HG03103 (cell line): ENCODE measurements around the gene DCLK3.

Experiments used
- ATAC-seq: cut with Tn5 transposase; IDR thresholded peaks from one replicate; pipeline ENCODE4 v1.9.1; 2021; ENCODE audit warnings: low read depth; ENCODE audit not compliant: unreplicated experiment

DCLK3 gene

DNA sequence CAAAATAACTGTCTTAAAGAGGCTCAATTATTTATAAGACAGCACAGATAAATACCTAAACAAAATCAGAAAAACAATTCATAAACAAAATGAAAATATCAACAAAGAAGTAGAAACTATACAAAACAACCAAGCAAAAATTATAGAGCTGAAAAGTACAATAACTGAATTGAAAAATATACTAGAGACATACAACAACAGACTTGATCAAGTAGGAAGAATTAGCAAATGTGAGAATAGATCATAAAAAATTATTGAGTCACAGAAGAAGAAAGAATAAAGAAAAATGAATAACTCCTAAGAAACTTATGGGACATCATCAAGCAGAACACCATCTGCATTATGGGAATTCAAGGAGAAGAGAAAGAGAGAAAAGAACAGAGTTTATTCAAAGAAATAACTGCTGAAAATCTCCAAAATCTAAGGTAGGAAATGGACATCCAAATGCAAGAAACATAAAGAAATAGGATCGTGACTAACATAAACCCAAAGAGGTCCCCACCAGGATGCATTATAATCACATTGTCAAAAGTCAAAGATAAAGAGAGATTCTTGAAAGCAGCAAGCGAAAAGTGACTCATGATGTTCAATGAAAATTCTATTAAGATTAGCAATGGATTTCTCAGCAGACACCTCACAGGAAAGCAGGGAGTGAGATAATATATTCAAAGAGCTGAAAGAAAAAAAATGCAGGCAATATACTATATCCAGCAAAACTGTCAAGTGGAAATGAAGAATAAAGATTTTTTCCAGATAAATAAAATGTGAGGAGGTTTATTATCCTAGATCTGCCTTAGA is 85.9 kb downstream of the DCLK3 start:
- ATAC-seq, result no peak

DNA sequence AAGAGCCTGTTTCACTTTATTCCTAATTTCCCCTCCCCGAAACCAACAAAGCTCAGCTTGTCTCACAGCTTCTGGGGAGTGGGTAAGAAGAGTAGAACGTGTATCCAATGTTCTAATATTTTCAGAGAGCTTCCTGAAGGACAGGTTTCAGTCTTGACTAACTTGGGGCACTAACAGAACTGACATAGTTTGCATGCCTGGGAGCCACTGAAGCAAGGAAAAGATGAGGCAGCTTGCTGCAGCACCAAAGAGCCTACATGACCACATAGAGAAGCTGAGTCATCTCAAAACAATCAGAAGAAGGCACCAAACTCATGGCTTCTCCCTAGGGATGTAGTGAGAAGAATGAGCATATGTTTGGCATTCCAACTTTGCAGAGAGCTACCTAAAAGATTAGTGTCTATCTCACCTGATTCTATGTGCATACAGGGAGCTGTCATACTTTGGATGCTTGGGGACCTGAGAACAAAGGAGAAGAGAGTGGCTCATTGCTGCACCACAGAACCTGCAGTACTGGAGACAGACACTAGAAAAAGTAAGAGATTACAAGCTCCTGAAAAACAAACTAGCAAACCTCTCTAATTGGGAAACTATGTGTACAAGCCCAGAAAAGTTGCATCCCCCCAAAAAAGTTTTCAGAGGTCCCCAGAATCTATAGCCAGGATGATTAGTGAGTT is 86.9 kb downstream of the DCLK3 start:
- ATAC-seq, result peak; percentile 76

DNA sequence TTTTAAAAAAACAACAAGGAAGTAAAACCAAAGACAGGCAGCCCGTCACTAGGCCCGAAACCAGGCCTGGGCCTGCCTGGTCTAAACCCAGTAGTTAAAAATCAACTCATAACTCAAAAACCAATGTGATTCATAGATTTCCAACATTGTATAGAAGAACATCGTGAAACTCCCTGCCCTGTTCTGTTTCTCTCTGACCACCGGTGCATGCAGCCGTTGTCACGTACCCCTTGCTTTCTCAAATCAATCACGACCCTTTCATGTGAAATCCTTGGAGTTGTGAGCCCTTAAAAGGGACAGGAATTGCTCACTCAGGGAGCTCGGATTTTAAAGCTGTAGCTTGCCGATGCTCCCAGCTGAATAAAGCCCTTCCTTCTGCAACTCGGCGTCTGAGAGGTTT is 89.5 kb downstream of the DCLK3 start:
- ATAC-seq, result no peak

DNA sequence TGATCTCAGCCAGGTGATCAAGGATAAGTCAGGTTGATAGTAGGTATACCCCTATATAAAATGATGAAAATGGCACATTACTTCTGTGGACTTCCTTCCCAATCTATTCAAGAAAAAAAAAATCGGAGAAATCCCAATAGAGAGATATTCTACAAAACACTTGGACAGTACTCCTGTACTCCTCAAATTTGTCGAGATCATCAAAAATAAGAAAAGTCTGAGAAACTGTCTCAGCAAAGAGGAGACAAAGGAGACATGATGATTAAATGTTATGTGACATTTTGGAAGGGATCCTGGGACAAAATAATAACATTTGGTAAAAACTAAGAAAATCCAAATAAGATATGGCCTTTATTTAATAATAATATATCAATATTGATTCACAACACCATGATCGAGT is 94.6 kb downstream of the DCLK3 start:
- ATAC-seq, result no peak

DNA sequence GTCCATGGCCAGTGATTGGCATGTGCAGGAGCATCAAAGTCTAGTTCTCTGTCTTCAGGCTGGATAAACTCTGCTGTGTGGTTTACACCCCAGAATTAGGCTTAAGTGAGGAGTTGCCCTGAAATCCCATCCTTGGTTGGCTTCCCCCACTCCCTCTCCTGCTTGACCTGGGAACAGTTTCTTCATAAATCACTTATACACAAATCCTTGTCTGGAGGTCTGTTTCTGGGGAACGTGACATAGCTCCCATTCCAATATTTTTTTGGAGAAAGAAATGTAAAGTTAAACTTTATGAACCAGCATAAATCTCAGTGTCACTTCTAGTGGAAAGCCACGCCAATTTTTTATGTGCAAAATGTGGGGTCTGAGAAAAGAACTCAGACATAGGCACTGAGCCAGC is 98.2 kb downstream of the DCLK3 start:
- no peak for ATAC-seq

DNA sequence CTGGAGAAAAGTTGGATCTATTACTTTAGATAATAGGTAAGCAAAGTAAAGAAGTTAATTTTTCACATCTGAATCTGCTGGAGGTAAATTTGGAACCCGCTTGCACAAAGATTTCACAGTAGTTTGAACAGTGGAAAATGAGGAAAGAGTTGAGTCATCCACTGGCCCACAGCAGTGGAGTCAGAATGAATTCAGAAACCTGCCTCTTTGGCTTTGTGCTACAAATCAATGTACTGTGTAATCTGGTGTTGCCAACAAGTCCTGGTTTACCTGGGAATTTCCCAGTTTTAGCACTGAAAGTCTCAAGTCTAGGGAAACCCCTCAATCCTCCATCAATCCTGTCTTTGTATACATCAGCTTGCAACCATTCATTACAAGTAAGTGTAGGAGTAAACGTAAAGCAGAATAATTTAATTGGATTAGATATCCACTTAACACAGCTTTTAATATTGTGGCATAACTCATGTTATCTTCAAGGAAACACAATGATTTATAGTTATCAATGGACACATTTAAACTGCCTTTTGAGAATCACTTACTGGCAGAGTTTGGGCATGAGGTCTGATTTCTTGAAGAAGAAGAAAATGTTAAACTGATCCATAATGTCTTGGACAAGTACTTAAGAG is 100.6 kb downstream of the DCLK3 start:
- no peak for ATAC-seq

DNA sequence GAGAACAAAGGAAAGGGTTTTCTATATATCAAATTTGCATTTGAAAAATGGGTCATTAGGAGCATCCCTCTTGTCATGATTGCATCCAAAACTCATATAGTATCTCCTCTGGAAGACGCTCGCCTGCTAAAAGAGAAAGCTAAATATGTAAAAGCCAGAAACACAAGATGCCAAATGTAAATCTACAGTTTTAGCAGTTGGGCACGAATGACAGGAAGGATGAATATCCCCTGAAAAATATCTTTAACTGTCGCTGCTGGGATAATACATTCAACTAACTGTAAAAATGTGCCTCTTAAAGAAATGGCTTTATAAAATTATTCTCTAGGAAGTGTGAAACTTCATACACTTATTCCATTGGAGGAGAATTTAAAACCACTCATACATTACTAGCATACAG is 101.7 kb downstream of the DCLK3 start:
- no peak for ATAC-seq
